HG03135 (cell line): ENCODE results near the gene P2RY6.
"Not testable (repeated sequence)": the region's sequence is repeated elsewhere in the genome, so short reads cannot be mapped to it uniquely, and the experiment has no call there.

Experiments used
- ATAC-seq: cut with Tn5 transposase; IDR thresholded peaks from one replicate; pipeline ENCODE4 v1.9.1; 2021; ENCODE audit warnings: mild to moderate bottlenecking, moderate library complexity; ENCODE audit not compliant: unreplicated experiment

The P2RY6 gene, protein sequence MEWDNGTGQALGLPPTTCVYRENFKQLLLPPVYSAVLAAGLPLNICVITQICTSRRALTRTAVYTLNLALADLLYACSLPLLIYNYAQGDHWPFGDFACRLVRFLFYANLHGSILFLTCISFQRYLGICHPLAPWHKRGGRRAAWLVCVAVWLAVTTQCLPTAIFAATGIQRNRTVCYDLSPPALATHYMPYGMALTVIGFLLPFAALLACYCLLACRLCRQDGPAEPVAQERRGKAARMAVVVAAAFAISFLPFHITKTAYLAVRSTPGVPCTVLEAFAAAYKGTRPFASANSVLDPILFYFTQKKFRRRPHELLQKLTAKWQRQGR

DNA sequence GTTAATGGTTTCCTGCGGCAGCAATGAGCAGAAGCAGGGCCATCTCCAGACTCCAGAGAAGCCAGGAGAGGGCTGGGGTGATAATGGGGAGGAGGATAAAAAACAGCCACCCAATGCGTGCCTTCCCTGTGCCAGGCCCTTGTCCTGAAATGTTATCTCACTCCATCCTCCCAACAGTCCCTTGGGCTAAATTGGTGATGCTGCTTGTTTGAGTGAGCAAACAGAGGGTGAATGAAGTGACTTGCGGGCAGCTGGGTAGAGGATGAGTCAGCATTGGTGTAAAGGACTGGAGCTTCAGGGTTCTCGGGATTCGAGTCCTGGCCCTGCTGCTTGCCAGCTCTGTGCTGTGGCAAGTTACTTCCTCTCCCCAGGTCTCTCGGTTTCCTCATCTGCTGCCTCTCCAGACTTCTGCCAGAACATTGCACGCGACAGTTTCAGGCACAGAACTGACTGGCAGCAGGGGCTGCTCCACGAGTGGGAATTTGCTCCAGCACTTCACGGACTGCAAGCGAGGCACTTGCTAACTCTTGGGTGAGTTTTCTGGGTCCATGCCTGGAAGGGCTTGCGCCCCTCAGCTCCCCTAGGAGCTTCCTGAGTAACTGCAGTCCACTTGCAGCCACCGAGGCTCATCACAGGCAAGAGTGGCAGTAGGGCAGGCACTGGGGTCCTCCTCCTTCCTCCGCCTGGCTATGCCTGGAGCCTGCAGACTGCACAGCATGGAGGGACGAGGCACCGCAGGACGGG is at the start of gene P2RY6:
Gene P2RY6, plus strand, starts transcription at position 403 of the 744 bp plus-strand sequence. CDS start 24,181 bp downstream, outside the sequence.
- ATAC-seq: no peak

- no peak for ATAC-seq
These were observed 48.0 kb upstream of the P2RY6 start for GRCh38 chr11:73223998-73224730.

DNA sequence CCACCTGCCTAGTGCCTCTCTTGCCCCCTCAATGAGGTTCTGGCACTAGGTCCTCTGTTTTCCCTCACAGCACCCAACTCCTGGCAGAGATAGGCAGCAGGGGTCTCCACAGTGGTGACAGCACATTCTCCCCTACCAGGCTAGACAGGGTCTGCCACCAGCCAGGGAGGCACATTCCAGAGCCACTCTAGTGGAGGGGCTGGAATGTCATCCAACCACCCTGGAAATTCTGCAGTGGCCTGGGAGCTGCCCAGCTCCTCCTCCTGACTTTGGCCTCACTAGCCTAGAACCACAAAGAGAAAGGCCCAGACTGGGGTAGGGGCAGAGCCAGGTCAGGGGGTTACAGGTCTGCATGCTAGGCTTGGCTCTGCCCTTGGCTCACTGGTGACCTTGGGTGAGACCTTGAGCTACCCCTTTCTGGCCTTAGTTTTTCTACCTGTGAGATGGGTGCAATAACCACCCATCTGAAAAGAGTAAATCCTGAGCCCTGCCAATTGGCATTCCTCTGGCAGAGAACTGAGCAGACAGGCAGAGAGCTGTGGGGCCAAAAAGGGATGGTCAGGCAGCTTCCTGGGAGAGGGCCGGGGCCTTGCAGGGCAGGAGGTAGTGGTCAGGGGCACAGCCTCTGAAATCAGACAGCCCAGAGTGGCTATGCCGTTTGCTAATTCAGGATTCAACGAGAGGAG is 47.0 kb upstream of the P2RY6 start:
- no peak for ATAC-seq

DNA sequence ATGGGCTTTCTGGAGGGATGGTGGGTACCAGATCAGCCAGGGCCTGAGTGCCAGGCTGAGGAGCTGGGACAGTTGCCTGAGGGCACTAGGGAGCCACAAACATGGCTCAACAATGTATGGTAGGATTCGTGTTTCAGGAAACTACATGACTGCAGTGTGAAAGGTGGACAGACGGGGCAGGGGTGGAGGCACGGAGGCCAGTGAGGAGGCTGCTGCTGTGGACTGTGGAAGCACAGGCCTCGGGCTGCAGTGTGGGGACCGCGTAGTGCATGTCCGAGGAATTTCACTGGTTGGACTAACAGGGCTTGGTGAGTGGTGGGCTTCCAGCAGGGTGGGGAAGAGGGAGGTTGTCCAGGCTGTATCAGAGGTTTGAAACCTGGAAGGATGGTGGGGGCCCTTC is 46.3 kb upstream of the P2RY6 start:
- no peak for ATAC-seq

DNA sequence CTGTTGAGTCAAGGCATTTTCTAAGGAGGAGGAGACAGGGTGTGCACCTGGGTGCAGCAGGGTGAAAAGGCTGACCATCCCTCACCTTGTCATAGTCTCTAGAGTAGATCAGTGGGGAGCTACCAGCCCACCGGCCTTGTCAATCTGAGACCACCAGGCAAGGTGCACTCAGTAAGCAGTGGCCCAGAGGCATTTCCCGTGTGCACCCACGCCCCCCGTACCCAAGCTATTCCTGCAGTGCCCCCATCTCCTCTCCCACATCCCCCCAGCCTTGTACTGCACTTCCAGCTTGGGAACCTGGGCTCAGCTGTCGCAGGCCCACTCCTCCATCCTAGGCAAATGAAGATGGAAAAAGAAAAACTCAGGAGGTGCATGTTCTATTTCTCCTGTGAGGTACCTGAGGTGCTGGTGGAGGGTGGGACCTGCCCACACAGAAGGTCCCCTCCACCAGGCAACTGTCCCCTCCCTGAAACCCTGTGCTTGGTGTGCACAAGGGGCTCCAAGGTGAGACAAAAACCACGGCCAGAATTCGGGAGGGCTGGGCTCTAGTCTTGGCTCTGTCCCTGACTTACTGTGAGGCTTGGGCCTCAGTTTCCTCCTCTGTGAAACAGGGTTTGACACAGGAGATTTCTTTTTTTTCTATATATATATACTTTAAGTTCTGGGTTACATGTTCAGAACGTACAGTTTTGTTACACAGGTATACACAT is 45.7 kb upstream of the P2RY6 start:
- no peak for ATAC-seq

DNA sequence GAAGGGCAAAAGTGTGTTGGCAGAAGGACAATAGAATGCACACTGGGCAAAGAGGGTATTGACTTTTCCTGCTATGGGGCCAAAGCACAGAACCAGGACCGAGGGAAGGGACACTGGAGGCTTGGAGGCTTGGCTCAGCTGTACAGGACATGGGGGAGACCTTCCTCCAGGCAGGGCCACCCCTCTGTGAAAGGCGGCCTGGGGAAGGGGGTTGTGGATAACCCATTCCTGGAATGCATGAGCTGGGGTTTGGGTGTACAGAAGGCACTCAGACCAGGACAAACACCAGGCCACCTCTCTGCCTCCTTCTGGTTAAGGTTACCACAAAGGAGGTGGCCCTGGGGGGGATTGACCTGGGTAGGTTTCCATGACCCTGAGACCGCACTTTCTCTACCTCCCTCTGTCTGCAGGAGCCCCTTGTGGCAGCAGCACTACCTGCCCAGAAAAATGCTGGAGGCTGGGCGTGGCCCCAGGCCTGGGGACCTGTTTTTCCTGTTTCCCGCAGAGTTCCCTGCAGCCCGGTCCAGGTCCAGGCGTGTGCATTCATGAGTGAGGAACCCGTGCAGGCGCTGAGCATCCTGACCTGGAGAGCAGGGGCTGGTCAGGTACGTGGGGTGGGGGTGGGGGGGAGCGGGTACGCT is 44.4 kb upstream of the P2RY6 start:
- no peak for ATAC-seq

DNA sequence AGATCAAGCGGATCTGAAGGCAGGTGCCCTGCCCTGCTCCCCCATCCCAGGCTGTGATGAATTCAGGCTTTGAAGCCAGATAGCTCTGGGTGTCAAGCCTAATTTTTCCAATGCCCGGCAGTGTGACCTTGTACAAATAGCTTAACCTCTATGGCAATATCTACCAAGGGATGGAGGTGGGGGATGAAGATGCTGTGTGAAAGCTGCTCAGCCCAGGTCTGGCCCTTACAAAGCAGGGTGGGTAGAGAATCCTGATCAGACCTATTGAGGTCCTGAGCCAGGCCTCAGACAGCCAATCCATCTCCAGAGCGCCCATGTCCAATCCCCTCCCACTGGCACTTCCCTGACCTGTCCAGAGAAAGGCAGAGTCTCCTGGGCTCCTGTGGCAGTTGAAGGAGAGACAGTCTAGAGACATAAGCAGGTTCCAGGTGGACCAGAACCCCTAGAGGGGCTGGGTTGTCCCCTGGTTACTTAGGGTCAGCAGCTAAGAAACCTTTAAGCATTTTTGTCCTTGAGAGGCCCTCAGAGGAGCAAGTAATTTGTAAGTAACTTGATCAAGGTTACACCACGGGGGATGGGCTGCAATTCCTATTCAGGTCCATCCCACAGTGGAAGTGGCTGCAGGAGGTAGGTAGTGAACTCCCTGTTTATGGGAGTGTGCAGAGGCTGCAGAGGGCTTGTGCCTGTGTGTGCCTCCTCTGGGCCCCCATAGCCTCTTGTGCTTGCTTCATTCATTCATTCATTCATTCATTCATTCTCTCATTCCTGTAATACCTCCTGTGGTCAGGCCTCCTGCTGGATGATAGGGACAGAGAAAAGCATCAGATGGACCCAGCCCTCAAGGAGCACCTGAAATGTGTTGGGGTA is 43.6 kb upstream of the P2RY6 start:
- ATAC-seq: no peak

DNA sequence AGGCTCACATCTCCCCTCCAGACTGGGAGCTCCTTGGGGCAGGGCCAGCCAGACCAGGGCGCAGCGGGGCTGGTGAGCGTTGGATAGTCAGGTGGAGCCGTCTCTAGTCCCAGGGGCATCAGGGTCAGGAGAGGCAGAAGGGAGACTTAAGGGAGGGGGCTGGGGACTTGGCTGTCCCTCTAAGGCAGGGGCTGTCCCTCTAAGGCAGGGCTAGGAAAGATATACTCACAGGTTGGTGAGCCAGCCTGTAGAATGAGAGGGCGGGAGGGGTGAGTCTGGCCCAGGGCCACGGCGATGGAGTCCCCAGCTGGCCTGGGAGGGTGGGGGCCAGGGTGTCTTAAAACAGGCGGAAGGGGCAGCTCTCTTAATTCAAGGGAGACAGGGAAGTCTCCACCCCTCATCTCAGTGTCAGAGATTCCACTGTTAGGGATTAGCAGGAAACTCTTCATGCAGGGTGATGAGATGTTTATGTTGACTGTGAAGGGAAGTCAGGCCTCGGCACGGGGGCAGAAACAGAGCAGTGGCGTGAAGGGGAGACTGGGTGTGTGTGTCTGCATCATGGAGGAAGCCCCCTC is 42.7 kb upstream of the P2RY6 start:
- no peak for ATAC-seq

DNA sequence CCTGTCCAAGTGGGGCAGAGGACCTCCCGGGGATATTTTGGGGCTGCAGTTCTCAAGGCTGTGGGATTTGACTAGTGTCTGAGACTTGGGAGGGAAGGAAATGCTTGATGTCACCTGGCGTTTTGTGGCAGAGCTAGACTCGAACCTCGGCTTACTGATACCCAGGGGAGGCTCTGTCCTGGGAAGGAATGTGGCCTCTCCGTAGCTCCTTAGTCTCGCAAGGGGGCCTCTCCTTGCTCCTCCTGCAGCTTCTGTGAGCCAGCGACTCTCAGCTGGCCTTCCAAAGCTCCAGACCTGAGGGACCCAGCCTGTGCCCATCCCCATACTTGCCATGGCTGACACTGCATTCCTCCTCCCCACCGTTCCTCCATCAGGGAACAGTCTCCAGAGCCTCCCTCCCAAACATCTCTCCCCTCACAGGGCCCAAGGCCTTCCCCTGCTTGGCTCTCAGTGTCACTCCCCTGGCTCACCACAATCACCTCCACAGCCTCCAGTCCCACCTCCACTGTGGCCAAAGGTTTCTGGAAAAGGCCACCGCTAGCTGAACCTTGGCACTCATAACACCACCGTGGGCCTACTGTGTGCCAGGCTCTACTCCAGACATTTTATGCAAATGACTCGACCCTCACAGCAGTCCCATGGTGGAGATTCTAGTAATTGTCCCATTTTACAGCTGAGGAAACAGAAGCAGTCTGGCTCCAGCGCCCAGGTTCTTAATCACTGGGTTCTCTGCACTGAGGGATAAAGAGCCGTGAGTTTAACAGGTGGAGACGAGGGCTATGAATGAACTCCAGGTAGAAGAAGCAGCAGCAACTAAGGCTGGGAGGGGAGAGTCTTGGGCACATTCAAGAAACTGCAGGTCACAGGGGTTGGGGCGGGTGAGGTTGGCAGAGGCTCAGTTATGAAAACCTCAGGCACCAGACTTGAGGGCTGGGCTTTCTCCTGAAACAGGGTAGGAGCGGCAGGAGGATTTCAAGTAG is 42.0 kb upstream of the P2RY6 start:
- no peak for ATAC-seq

- ATAC-seq: no peak
These were observed 41.2 kb upstream of the P2RY6 start for GRCh38 chr11:73230931-73231330.

- not testable (repeated sequence) for ATAC-seq
These were observed 39.7 kb upstream of the P2RY6 start for GRCh38 chr11:73232487-73232886.

GRCh38 chr11:73233211-73233610 is 38.9 kb upstream of the P2RY6 start:
- no peak for ATAC-seq

DNA sequence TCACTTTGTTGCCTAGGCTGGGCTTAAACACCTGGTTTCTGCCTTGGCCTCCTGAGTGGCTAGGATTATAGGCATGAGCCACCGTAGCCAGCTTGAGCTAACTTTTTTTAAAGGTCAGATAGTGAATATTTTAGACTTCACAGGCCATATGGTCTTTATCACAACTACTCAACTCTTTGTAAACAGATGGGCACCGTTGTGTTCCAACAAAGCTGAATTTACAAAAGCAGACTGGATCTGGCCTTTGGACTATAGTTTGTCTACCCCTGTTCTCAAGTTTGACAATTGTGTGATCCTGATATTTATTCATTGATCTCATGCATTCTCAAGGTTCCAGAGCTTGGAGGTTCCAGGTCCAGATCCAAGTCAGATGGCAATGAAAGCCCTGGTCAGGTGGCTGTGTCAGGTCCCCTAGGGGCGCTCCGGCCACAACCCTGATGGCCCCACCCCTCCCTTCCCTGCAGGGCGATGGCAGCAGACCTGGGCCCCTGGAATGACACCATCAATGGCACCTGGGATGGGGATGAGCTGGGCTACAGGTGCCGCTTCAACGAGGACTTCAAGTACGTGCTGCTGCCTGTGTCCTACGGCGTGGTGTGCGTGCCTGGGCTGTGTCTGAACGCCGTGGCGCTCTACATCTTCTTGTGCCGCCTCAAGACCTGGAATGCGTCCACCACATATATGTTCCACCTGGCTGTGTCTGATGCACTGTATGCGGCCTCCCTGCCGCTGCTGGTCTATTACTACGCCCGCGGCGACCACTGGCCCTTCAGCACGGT is 38.3 kb upstream of the P2RY6 start:
- ATAC-seq: no peak

DNA sequence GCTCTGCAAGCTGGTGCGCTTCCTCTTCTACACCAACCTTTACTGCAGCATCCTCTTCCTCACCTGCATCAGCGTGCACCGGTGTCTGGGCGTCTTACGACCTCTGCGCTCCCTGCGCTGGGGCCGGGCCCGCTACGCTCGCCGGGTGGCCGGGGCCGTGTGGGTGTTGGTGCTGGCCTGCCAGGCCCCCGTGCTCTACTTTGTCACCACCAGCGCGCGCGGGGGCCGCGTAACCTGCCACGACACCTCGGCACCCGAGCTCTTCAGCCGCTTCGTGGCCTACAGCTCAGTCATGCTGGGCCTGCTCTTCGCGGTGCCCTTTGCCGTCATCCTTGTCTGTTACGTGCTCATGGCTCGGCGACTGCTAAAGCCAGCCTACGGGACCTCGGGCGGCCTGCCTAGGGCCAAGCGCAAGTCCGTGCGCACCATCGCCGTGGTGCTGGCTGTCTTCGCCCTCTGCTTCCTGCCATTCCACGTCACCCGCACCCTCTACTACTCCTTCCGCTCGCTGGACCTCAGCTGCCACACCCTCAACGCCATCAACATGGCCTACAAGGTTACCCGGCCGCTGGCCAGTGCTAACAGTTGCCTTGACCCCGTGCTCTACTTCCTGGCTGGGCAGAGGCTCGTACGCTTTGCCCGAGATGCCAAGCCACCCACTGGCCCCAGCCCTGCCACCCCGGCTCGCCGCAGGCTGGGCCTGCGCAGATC is 37.5 kb upstream of the P2RY6 start:
- ATAC-seq: no peak

DNA sequence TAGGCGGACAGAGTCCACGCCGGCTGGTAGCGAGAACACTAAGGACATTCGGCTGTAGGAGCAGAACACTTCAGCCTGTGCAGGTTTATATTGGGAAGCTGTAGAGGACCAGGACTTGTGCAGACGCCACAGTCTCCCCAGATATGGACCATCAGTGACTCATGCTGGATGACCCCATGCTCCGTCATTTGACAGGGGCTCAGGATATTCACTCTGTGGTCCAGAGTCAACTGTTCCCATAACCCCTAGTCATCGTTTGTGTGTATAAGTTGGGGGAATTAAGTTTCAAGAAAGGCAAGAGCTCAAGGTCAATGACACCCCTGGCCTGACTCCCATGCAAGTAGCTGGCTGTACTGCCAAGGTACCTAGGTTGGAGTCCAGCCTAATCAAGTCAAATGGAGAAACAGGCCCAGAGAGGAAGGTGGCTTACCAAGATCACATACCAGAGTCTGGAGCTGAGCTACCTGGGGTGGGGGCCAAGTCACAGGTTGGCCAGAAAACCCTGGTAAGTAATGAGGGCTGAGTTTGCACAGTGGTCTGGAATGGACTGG is 36.8 kb upstream of the P2RY6 start:
- no peak for ATAC-seq

- ATAC-seq: no peak
These were observed 35.9 kb upstream of the P2RY6 start for GRCh38 chr11:73236205-73236765.
